Measurements from ENCODE around the gene GPS2. TPM values are rescaled to one million over a fixed set of nuclear protein-coding genes. Genes with fewer than 3 reads are reported as not detected.

Gene GPS2
- polyA plus RNA-seq, 4 donors: 73.8 to 104 (median 90.1) TPM

DNA sequence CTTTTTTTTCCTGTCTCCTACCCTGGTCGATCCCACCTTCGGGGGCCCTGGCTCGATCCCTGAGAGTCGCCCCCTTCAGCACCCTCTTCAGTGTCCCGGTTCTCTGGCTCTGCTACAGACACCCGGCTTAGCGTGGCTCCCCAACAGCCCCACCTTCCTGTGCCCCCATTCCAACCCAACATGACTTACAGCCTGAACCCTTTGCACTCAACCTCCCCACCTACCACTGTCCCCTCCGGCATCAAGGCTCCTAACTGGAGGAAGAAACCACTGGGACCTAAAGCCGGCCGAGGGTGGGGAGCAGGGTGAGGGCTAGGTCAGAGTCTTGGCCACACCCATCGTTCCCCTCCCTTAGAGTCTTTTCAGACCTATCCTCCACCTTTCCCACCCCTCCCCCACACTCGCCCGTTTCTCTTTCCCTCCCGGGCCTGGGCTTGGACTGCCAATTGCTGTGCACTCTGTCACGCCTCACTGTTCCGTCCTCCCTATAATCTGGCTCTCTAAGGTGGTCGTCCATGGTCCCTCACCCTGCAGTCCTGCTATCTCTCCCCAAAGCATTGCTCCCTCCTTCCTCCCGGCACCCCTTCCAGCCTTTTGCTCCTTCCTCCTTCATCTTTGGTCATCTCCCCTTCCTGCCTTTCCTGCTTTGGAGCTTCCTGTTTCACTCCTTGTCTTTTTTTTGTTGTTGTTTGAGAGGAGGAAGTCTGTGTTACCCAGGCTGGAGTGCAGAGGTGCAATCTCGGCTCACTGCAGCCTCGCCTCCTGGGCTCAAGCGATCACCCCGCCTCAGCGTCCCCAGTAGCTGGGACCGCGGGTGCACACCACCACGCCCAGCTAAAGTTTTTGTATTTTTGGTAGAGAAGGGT, 52.0 kb downstream of the GPS2 start:
- DNase-seq (ENCODE audit: low read depth in 4 of 4, low spot score in 3 of 4): no peak

Other genes starting within 250 kb of the GPS2 start
- 1 to 10 TPM in 3 of 4 donors, under 1 TPM in 1; 0.99 to 2.0 (median 1.1) TPM for gene CLEC10A, start 235.1 kb downstream of the GPS2 start, polyA plus RNA-seq (ENCODE audit: insufficient read length in 4 of 4)
- 1 to 10 TPM in 3 of 4 donors, under 1 TPM in 1; 0.92 to 2.0 (median 1.7) TPM for gene ASGR2, start 200.5 kb downstream of the GPS2 start, polyA plus RNA-seq (ENCODE audit: insufficient read length in 4 of 4)
- gene ASGR1, start 136.0 kb downstream of the GPS2 start, polyA plus RNA-seq (ENCODE audit: insufficient read length in 4 of 4): 1 to 10 TPM; 3.9 to 7.9 (median 5.9) TPM
- 10 to 100 TPM; 25.8 to 50.7 (median 41.7) TPM for gene DLG4, start 95.5 kb downstream of the GPS2 start, polyA plus RNA-seq (ENCODE audit: insufficient read length in 4 of 4)
- 100 to 1,000 TPM; 318 to 561 (median 453) TPM for gene ACADVL, start 95.4 kb downstream of the GPS2 start, polyA plus RNA-seq (ENCODE audit: insufficient read length in 4 of 4)
- 10 to 100 TPM; 46.3 to 70.6 (median 51.4) TPM for gene DVL2, start 80.8 kb downstream of the GPS2 start, polyA plus RNA-seq (ENCODE audit: insufficient read length in 4 of 4)
- 10 to 100 TPM; 39.1 to 62.6 (median 52.5) TPM for gene PHF23, start 75.9 kb downstream of the GPS2 start, polyA plus RNA-seq (ENCODE audit: insufficient read length in 4 of 4)
- 100 to 1,000 TPM; 327 to 487 (median 427) TPM for gene GABARAP, start 72.9 kb downstream of the GPS2 start, polyA plus RNA-seq (ENCODE audit: insufficient read length in 4 of 4)
- gene CTDNEP1, start 63.6 kb downstream of the GPS2 start, polyA plus RNA-seq (ENCODE audit: insufficient read length in 4 of 4): 100 to 1,000 TPM; 146 to 158 (median 156) TPM
- gene ELP5, start 63.1 kb downstream of the GPS2 start, polyA plus RNA-seq (ENCODE audit: insufficient read length in 4 of 4): 10 to 100 TPM; 45.9 to 53.5 (median 48.1) TPM
- gene CLDN7, start 52.9 kb downstream of the GPS2 start, polyA plus RNA-seq (ENCODE audit: insufficient read length in 4 of 4): 10 to 100 TPM in 3 of 4 donors, 1 to 10 TPM in 1; 1.3 to 58.7 (median 50.8) TPM
- gene SLC2A4, start 33.6 kb downstream of the GPS2 start, polyA plus RNA-seq (ENCODE audit: insufficient read length in 4 of 4): 1 to 10 TPM; 1.5 to 2.8 (median 1.9) TPM
- 1 to 10 TPM; 1.9 to 4.1 (median 2.7) TPM for gene YBX2, start 20.7 kb downstream of the GPS2 start, polyA plus RNA-seq (ENCODE audit: insufficient read length in 4 of 4)
- 100 to 1,000 TPM; 247 to 327 (median 311) TPM for gene EIF5A, start 7.7 kb downstream of the GPS2 start, polyA plus RNA-seq (ENCODE audit: insufficient read length in 4 of 4)
- gene NEURL4, start 14.0 kb upstream of the GPS2 start, polyA plus RNA-seq (ENCODE audit: insufficient read length in 4 of 4): 10 to 100 TPM; 25.7 to 43.8 (median 27.8) TPM
- 10 to 100 TPM in 2 of 4 donors, 1 to 10 TPM in 2; 6.9 to 11.0 (median 8.8) TPM for gene ACAP1, start 21.2 kb upstream of the GPS2 start, polyA plus RNA-seq (ENCODE audit: insufficient read length in 4 of 4)
- 10 to 100 TPM; 10.9 to 12.1 (median 11.6) TPM for gene KCTD11, start 36.8 kb upstream of the GPS2 start, polyA plus RNA-seq (ENCODE audit: insufficient read length in 4 of 4)
- not detected for gene TMEM95, start 39.8 kb upstream of the GPS2 start, polyA plus RNA-seq (ENCODE audit: insufficient read length in 4 of 4)
- gene TNK1, start 65.7 kb upstream of the GPS2 start, polyA plus RNA-seq (ENCODE audit: insufficient read length in 4 of 4): 1 to 10 TPM in 3 of 4 donors, under 1 TPM in 1; 1.00 to 6.1 (median 5.2) TPM
- gene PLSCR3, start 79.2 kb upstream of the GPS2 start, polyA plus RNA-seq (ENCODE audit: insufficient read length in 4 of 4): 10 to 100 TPM; 30.3 to 48.7 (median 39.6) TPM
- 10 to 100 TPM; 52.8 to 90.1 (median 80.5) TPM for gene TMEM256, start 88.7 kb upstream of the GPS2 start, polyA plus RNA-seq (ENCODE audit: insufficient read length in 4 of 4)
- gene NLGN2, start 92.5 kb upstream of the GPS2 start, polyA plus RNA-seq (ENCODE audit: insufficient read length in 4 of 4): 10 to 100 TPM; 21.4 to 55.8 (median 32.8) TPM
- gene SPEM1, start 105.0 kb upstream of the GPS2 start, polyA plus RNA-seq (ENCODE audit: insufficient read length in 4 of 4): not detected
- gene SPEM2, start 110.3 kb upstream of the GPS2 start, polyA plus RNA-seq (ENCODE audit: insufficient read length in 4 of 4): under 1 TPM in 1 of 4 donors, not detected in 3; 0.18 TPM
- gene SPEM3, start 113.5 kb upstream of the GPS2 start, polyA plus RNA-seq (ENCODE audit: insufficient read length in 4 of 4): not detected
- gene TMEM102, start 120.1 kb upstream of the GPS2 start, polyA plus RNA-seq (ENCODE audit: insufficient read length in 4 of 4): 1 to 10 TPM; 1.1 to 4.8 (median 3.8) TPM
- gene FGF11, start 124.2 kb upstream of the GPS2 start, polyA plus RNA-seq (ENCODE audit: insufficient read length in 4 of 4): 10 to 100 TPM in 1 of 4 donors, 1 to 10 TPM in 3; 5.6 to 17.1 (median 8.5) TPM
- gene CHRNB1, start 129.7 kb upstream of the GPS2 start, polyA plus RNA-seq (ENCODE audit: insufficient read length in 4 of 4): 10 to 100 TPM in 2 of 4 donors, 1 to 10 TPM in 2; 9.0 to 15.1 (median 9.8) TPM
- 10 to 100 TPM; 36.1 to 46.1 (median 43.4) TPM for gene ZBTB4, start 164.3 kb upstream of the GPS2 start, polyA plus RNA-seq (ENCODE audit: insufficient read length in 4 of 4)
- under 1 TPM in 2 of 4 donors, not detected in 2; 0.12 to 0.46 TPM for gene SLC35G6, start 166.1 kb upstream of the GPS2 start, polyA plus RNA-seq (ENCODE audit: insufficient read length in 4 of 4)
- 100 to 1,000 TPM; 105 to 159 (median 123) TPM for gene POLR2A, start 169.0 kb upstream of the GPS2 start, polyA plus RNA-seq (ENCODE audit: insufficient read length in 4 of 4)
- 10 to 100 TPM; 20.3 to 43.5 (median 25.8) TPM for gene TNFSF12, start 233.7 kb upstream of the GPS2 start, polyA plus RNA-seq (ENCODE audit: insufficient read length in 4 of 4)
- gene TNFSF13, start 243.4 kb upstream of the GPS2 start, polyA plus RNA-seq (ENCODE audit: insufficient read length in 4 of 4): 10 to 100 TPM in 3 of 4 donors, 1 to 10 TPM in 1; 7.1 to 15.7 (median 12.7) TPM
- gene SENP3, start 246.6 kb upstream of the GPS2 start, polyA plus RNA-seq (ENCODE audit: insufficient read length in 4 of 4): 10 to 100 TPM; 57.4 to 83.0 (median 73.6) TPM

Measured in left renal pelvis (tissue), 4 donors.